ENCODE results near the gene BDKRB2.

Gene BDKRB2

DNA sequence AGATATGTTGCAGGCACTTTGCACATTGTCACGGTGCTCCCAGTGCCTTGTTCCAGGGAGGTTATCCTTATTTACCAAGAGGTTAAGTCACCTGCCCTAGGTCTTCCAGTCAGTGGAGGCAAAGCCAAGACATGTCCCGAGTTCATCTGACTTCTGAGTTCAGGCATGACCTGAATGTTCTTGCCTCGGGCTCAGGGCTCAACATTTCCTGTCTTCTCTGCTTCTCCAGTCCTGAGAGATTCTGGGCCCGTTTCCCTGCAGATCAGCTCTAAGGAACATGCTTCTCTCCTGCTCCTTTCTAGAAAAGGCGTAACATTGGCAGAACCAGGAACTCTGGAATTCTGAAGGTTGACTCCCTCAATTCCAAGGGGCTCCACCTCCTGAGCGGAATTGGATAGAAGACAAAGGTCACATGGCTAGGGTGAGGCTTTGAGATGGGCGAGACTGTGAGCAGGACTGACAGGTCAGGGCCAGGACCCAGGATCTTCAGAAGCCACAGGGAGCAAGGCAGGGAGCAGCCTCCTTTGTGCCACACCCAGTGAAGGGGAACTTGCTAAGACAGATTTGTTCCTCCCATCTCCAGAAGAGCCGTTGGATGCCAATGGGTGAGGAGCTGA, 19.9 kb downstream of the BDKRB2 start:
- Histone ChIP-seq H4K20me1 (ENCODE audit: insufficient read depth, low read length) (no peaks in the 10 kb centered on the region), H3K36me3 (replicated peaks; ENCODE audit: low read depth, low read length) (no peaks in the 10 kb centered on the region), H3K4me3 (ENCODE audit: low read length) (no peak overlapping the region), H3K4me2 (ENCODE audit: low read length) (no peak overlapping the region), H3K9ac (ENCODE audit: low read length) (no peak overlapping the region), H3K27ac (ENCODE audit: low read length) (no peak overlapping the region), H3K79me2 (ENCODE audit: low read length) (no peaks in the 10 kb centered on the region), H2AFZ (ENCODE audit: low read depth, low read length) (no peak overlapping the region), H3K27me3 (ENCODE audit: low read depth, low read length) (peaks cover 34% of the 10 kb centered on the region), H3K4me1 (ENCODE audit: low read length) (no peaks in the 10 kb centered on the region), H3K9me3 (ENCODE audit: insufficient read depth, low read length) (no peaks in the 10 kb centered on the region)
- TF ChIP-seq, protein P1, sequence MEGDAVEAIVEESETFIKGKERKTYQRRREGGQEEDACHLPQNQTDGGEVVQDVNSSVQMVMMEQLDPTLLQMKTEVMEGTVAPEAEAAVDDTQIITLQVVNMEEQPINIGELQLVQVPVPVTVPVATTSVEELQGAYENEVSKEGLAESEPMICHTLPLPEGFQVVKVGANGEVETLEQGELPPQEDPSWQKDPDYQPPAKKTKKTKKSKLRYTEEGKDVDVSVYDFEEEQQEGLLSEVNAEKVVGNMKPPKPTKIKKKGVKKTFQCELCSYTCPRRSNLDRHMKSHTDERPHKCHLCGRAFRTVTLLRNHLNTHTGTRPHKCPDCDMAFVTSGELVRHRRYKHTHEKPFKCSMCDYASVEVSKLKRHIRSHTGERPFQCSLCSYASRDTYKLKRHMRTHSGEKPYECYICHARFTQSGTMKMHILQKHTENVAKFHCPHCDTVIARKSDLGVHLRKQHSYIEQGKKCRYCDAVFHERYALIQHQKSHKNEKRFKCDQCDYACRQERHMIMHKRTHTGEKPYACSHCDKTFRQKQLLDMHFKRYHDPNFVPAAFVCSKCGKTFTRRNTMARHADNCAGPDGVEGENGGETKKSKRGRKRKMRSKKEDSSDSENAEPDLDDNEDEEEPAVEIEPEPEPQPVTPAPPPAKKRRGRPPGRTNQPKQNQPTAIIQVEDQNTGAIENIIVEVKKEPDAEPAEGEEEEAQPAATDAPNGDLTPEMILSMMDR (IDR thresholded peaks at IDR 0.05; ENCODE audit: low read depth, low read length): no peak
- TF ChIP-seq EZH2phosphoT487 (IDR thresholded peaks at IDR 0.05; ENCODE audit: low read depth): no peak

DNA sequence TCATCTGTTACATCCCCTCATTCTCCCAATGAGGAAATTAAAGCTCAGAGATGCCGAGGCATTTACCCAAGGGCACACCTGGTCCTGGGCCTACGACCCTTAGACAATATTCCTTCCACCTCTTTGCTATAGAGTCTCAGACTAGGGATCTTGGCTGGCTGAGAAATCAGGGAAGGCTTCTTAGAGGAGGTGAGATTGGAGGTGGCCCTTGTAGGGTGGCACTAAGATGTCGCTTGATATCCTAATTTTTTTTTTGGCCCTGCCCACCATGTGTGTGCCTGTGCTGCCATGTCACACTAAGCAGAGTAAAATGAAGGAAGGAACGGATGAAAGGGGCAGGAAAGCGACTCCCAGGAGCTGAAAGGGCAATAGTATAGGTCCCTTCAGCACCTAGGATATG, 20.6 kb downstream of the BDKRB2 start:
- Histone ChIP-seq H3K4me1 (ENCODE audit: low read length) (no peaks in the 10 kb centered on the region), H3K27ac (ENCODE audit: low read length) (no peak overlapping the region), H3K9me3 (ENCODE audit: insufficient read depth, low read length) (no peaks in the 10 kb centered on the region), H3K79me2 (ENCODE audit: low read length) (no peaks in the 10 kb centered on the region), H4K20me1 (ENCODE audit: insufficient read depth, low read length) (no peaks in the 10 kb centered on the region), H3K4me2 (ENCODE audit: low read length) (no peak overlapping the region), H3K9ac (ENCODE audit: low read length) (no peak overlapping the region), H2AFZ (ENCODE audit: low read depth, low read length) (no peak overlapping the region), H3K4me3 (ENCODE audit: low read length) (no peak overlapping the region), H3K27me3 (ENCODE audit: low read depth, low read length) (peaks cover 28% of the 10 kb centered on the region), H3K36me3 (replicated peaks; ENCODE audit: low read depth, low read length) (no peaks in the 10 kb centered on the region)
- TF ChIP-seq, protein P1 (IDR thresholded peaks at IDR 0.05; ENCODE audit: low read depth, low read length): no peak
- TF ChIP-seq EZH2phosphoT487 (IDR thresholded peaks at IDR 0.05; ENCODE audit: low read depth): no peak

DNA sequence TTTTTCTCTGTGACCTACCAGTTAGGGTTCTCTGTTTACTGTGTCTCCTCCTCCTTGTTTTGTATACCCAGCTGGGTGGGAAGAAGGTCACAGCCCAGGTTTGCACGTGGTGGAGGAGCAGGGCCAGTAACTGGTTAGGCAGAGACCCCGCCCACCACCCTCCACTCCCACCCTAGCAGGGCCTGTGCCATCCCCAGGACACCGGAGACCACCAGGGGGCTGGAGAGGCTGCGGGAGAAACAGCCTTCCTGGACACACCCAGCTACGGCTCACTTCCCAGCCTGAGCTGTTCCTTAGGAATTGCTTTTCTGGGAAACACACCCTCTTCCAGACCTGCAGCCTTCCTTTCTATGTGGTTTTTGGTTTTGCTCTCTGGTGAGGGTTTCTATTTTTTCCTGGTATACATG, 21.1 kb downstream of the BDKRB2 start:
- no peak overlapping the region for H3K4me3 ChIP-seq (ENCODE audit: low read length)
- no peak for TF ChIP-seq EZH2phosphoT487 (IDR thresholded peaks at IDR 0.05; ENCODE audit: low read depth)
- TF ChIP-seq, protein P1 (IDR thresholded peaks at IDR 0.05; ENCODE audit: low read depth, low read length): no peak
- no peak overlapping the region for H3K4me2 ChIP-seq (ENCODE audit: low read length)
- peaks cover 24% of the 10 kb centered on the region for H3K27me3 ChIP-seq (ENCODE audit: low read depth, low read length)
- no peaks in the 10 kb centered on the region for H4K20me1 ChIP-seq (ENCODE audit: insufficient read depth, low read length)
- no peak overlapping the region for H3K9ac ChIP-seq (ENCODE audit: low read length)
- no peaks in the 10 kb centered on the region for H3K9me3 ChIP-seq (ENCODE audit: insufficient read depth, low read length)
- H3K4me1 ChIP-seq (ENCODE audit: low read length): no peaks in the 10 kb centered on the region
- H2AFZ ChIP-seq (ENCODE audit: low read depth, low read length): no peak overlapping the region
- no peak overlapping the region for H3K27ac ChIP-seq (ENCODE audit: low read length)
- H3K36me3 ChIP-seq (replicated peaks; ENCODE audit: low read depth, low read length): no peaks in the 10 kb centered on the region
- no peaks in the 10 kb centered on the region for H3K79me2 ChIP-seq (ENCODE audit: low read length)

DNA sequence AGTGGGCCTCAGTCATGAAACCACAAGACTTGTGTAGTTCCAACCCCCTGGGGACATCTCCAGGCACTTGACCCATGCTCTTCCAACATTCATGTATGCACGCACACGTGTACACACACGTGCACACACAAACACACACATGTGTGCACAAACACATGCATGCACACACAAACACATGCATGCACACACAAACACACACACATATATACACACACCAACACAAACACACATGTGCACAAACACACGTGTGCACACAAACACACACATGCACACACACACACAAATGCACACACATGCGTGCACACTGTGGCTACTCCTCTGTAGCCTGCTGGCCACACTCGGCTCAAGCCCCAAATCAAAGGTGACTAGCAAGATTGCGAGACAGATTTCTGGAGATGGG, 22.8 kb downstream of the BDKRB2 start:
- no peaks in the 10 kb centered on the region for H4K20me1 ChIP-seq (ENCODE audit: insufficient read depth, low read length)
- peaks cover 8% of the 10 kb centered on the region for H3K27me3 ChIP-seq (ENCODE audit: low read depth, low read length)
- H3K79me2 ChIP-seq (ENCODE audit: low read length): no peaks in the 10 kb centered on the region
- no peak overlapping the region for H3K4me2 ChIP-seq (ENCODE audit: low read length)
- no peak overlapping the region for H3K9ac ChIP-seq (ENCODE audit: low read length)
- H3K36me3 ChIP-seq (replicated peaks; ENCODE audit: low read depth, low read length): no peaks in the 10 kb centered on the region
- H3K27ac ChIP-seq (ENCODE audit: low read length): no peak overlapping the region
- no peaks in the 10 kb centered on the region for H3K4me1 ChIP-seq (ENCODE audit: low read length)
- H3K9me3 ChIP-seq (ENCODE audit: insufficient read depth, low read length): no peaks in the 10 kb centered on the region
- no peak overlapping the region for H3K4me3 ChIP-seq (ENCODE audit: low read length)
- no peak for TF ChIP-seq EZH2phosphoT487 (IDR thresholded peaks at IDR 0.05; ENCODE audit: low read depth)
- TF ChIP-seq, protein P1 (IDR thresholded peaks at IDR 0.05; ENCODE audit: low read depth, low read length): no peak
- no peak overlapping the region for H2AFZ ChIP-seq (ENCODE audit: low read depth, low read length)

Data from OCI-LY3 (cell line).